NCI-H526 (cell line): ENCODE measurements around the gene RAPGEF1.
"Not testable (repeated sequence)": the region's sequence is repeated elsewhere in the genome, so short reads cannot be mapped to it uniquely, and the experiment has no call there.

Experiments used
- DNase-seq, 2 experiments: peaks; one replicate each; lab custom pipeline; 2025; lab: John Stamatoyannopoulos, UW

The RAPGEF1 gene

GRCh38 chr9:131690941-131691573 lies 48.8 kb downstream of the RAPGEF1 start:
- DNase-seq, result no peak

- no peak for DNase-seq
Measured at GRCh38 chr9:131690462-131690861, 49.4 kb downstream of the RAPGEF1 start.

DNA sequence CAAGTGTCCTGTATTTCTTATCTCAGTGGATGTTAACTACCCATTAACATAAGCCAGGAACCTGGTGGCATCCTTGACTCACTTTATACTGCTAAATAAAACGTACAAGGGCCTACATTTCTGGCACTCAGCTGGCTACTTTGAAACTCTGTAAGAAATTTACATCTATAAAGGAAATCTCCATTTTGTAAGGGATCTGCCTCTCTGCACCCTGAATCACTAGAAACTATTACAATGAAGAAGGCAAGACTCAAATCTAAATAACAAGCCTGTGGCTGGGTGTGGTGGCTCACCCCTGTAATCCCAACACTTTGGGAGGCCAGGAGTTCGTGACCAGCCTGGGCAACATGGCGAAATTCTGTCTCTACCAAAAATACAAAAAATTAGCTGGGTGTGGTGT lies 51.5 kb downstream of the RAPGEF1 start:
- DNase-seq, result no peak

GRCh38 chr9:131685753-131686706 lies 53.8 kb downstream of the RAPGEF1 start:
- DNase-seq, result no peak

DNA sequence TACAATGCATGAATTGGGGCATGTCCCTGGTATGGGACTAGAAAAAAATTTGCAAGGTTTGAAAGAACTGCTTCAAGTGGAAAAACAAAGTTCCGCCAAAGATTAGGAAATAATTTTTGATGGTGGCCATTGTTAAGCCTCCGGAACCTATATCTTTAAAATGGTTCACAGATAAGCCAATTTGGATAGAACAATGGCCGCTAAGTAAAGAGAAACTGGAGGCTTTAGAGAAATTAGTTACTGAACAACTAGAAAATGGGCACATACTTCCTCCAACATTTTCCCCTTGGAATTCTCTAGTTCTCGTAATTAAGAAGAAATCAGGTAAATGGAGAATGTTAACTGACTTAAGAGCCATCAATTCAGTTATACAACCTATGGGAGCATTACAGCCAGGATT lies 56.8 kb downstream of the RAPGEF1 start:
- not testable (repeated sequence) for DNase-seq

DNA sequence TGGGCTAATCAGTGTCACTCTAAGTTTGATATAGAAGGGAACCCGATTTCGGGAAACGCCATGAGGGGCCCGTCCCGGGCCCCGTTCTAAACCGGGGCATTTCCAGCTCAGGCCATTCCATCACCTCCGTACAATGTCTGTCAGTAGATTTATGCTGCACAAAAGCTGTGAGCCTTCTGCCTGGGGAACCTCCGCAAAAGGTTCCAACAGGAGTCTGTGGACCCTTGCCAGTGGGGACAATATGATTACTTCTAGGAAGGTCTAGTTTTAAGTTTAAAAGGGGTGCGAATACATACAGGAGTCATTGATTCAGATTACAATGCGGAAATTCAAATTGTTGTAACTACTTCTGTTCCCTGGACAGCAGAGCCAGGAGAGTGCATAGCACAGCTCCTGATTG lies 57.6 kb downstream of the RAPGEF1 start:
- DNase-seq, result no peak

GRCh38 chr9:131681826-131682225 lies 58.0 kb downstream of the RAPGEF1 start:
- DNase-seq, result not testable (repeated sequence)

DNA sequence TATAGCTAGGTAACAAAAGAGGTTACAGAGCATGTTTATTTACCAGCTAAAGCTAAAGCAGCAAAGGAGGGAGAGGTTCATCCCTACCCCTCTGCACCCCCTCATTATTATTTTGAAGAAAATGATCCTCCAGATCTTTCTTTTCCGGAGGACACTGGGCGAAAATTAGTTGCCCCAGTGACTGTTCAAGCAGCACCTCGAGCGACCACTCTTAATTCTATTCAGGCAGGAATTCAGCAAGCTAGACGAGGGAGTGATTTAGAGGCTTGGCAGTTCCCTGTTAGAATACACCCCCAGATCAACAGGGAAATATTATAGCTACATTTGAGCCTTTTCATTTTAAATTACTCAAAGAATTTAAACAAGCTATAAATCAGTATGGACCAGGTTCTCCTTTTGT lies 58.8 kb downstream of the RAPGEF1 start:
- DNase-seq, result not testable (repeated sequence)

- no peak for DNase-seq
Measured at GRCh38 chr9:131679261-131680020, 60.4 kb downstream of the RAPGEF1 start.

- DNase-seq, result no peak
Measured at GRCh38 chr9:131678499-131679111, 61.3 kb downstream of the RAPGEF1 start.

GRCh38 chr9:131677444-131678180 lies 62.3 kb downstream of the RAPGEF1 start:
- peak in 1 of 2 experiments; percentile 49 for DNase-seq

DNA sequence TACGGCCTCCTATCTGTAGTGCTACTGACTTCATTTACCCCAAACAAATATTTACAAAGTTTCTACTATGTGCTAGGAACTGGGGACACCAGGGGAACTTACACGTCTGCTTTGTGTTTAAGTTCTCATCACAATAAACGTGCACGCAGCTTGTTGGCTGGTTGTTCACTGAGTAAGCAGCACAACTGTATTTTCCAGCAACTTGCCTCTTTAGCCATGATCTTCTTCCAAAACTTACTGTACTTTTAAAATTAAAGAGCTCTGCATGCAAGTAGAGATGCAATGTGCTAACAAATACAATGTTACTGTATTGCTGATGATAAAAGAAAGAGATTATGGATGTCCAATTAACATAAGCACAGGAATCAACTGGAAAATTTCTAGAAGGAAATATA lies 62.8 kb downstream of the RAPGEF1 start:
- DNase-seq, result no peak

GRCh38 chr9:131676431-131676972 lies 63.4 kb downstream of the RAPGEF1 start:
- DNase-seq, result peak in 1 of 2 experiments; percentile 39

GRCh38 chr9:131675437-131676022 lies 64.3 kb downstream of the RAPGEF1 start:
- DNase-seq, result no peak

GRCh38 chr9:131674425-131675421 lies 65.2 kb downstream of the RAPGEF1 start:
- no peak for DNase-seq

DNA sequence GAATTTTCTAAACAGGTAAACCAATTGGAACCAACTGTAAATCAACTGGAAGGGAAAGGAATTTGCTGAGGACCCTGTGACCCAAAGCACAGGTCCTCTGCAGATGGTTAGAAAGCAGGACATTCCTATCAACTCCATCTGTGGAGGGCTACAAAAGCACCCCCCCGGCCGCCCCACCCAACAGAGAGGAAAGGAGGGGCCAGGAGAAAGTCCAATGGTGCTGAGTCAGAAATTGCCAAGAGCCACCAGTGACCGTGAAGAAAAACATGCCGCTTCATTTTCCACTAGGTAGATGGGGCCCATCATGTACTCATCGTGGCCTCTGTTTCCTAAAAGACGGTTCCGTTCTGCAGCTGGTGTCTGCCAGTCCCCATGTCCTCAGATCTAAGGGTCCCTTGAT lies 66.3 kb downstream of the RAPGEF1 start:
- no peak for DNase-seq

GRCh38 chr9:131673068-131673467 lies 66.8 kb downstream of the RAPGEF1 start:
- no peak for DNase-seq

- no peak for DNase-seq
Measured at GRCh38 chr9:131672451-131672850, 67.4 kb downstream of the RAPGEF1 start.

DNA sequence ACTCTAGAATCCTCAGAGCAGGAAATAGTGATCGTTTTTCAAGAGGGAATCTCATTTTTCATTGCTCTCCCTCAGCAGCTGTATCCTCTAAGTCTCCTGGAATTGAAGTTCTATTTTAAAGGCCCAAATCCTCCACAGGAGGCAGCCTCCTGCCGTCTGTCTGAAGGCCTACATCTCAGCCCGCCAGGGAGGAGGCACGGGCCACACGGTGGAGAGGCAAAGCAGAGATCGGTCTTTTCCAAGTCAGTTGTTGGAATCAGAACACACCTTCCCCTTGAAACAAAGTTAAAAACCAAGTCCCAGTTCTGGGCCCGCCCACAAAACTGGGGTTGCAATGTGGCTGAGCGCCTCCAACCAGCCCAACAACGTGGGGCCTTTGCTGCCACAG lies 68.7 kb downstream of the RAPGEF1 start:
- no peak for DNase-seq
